HG03139 (cell line): Measurements from ENCODE around the gene PRLHR.
"Not testable (repeated sequence)": the region's sequence is repeated elsewhere in the genome, so short reads cannot be mapped to it uniquely, and the experiment has no call there.

ENCODE experiments used
- ATAC-seq: cut with Tn5 transposase; IDR thresholded peaks from one replicate; pipeline ENCODE4 v1.9.1; 2021; ENCODE audit not compliant: unreplicated experiment

Gene PRLHR

DNA sequence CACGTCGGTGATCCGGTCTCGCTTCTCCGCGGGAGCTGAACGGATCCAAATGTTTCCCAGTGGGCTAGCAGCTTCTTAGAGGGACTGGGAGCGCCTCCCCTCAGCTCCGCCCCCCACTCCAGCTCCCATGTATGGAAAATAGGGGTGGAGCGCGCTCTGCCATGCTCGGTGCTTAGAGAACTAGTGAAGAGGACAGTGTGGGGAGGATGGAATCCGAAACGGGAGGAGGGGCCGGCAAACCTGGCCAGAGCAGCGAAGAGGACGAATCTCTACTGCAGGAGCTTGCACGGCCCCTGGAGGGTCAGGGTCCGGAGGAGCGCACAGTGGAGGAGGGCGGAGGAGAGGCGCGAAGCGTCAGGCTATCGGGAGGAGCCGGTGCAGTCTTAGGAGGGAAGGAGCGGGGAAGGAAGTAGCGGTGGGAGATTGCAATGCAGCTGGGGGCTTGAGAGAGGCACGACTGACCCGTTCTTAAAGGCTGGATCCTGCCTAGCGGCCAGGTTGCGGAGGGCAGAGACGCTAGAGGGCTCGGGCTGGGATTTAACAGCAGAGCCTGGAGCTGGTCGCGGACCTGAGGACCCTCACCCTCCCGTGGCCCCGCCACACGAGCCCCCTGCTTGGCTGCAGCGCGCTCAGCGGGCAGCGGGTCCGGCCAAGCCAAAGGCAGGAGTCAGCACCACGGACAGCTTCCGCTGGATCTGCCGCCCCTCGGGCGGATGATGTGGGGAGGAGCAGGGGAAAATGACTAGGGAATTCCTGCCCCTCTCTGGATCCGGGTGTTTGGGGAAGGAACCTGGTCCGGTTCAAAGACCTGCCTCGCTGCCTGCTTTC, at the start of gene PRLHR:
Gene PRLHR (minus strand): TSS at position 51 of the 828 bp plus-strand sequence. CDS start 404 bp downstream, outside the sequence.
- ATAC-seq, result no peak

DNA sequence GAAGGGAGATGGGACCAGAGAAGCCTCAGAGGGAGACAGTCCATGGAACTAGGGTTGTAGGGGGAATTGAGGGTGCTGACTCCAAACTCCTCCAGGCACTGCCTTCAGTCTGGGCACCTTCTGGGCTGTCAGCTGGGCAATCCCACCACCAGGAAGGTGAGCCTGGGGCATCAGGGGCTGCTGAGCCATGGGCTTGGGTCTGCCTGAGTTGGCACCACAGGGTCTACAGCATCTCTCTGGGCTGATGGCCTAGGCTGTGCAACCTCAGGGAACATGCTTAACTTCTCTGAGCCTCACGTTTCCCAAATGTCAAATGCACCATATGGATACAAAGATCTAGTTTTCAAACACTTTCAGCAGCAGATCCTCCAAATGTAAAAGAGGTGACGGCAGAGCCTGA, 46.8 kb upstream of the PRLHR start:
- ATAC-seq, result no peak

DNA sequence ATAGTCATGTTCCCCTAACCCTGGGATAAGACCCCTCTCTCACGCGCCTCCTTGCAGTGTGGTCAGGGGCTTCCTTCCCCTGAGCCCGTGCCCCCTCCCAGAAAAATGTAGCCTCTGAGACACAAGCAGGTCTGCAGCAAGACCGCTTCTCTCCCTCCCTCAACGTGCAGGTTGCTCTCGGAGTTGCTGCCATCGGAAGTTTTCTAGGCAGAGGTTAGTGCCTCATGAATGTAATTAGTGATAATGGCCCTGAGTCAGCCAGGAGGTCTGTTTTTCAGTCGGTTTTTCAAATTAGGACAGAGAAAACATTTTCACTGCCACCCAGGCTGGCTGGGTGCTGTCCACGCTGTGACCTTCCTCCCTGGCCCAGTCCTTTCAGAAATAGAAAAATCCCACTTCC, 43.2 kb upstream of the PRLHR start:
- no peak for ATAC-seq

DNA sequence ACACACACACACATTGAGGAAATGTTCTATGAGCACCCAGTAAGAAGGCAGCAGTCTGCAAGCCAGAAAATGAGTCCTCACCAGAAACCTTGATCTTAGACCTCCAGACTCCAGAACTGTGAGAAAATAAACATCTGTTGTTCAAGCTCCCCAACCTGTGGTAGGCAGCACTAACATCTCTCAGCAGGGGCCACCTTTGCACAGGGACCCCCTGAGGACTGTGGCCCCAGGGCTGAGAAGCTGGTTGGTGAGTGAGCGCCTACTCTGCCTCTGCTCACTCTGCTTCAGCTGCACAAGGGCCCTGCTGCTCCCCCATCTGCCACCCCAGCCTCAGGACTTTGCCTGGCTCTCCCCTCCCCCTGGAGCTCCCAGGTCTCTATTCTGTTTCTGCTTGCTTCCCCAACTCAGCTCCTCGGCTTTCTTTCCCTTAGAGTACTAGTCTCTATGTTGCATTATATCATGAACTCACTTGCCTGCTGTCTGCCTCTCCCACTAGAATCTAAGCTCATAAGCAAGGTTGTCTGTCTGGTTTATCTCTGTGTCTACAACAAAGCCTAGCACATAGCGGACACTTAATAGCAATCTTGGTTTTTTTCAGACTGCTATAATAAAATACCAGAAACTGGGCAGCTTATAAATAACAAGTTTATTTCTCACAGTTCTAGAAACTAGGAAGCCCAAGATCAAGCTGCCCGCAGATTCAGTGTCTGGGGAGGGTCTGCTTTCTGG, 40.4 kb upstream of the PRLHR start:
- ATAC-seq, result no peak

DNA sequence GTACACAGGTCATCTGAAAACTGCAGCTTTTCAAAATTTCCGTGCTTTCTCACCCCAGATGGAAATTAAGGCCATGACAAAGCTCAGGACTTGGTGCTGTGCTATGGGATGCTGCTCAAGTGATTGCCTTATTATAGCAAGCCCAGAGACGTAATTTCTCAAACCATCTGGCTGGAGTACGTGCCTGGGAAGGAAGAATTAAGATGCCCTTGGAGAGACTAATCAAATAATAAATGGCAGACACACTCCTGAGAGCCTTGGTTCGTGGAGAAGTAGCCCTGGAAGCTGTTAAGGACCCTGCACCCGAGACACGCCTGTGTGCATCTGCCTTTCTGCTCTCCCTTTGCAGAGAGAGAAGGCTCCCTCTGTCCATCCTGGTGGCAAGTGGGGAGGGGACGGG, 38.3 kb upstream of the PRLHR start:
- ATAC-seq, result no peak

DNA sequence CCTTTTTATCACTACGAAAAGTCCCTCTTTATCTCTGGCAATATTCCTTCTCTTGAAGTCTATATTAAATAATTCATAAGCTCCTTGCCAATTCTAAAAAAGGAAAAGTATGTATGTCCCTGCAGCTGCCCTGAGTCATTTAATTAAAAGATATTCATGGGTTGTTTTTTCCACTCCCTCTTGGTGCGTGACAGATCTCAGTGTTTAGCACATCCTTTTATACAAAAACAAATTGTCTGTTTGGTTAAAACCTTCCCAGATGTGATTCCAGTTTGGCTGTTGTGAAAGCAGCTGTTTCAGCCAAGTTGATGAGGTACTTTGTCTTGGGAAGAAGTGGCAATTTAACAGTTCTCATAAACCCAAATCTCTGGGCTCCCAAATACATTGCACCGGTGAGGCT, 33.8 kb upstream of the PRLHR start:
- no peak for ATAC-seq

DNA sequence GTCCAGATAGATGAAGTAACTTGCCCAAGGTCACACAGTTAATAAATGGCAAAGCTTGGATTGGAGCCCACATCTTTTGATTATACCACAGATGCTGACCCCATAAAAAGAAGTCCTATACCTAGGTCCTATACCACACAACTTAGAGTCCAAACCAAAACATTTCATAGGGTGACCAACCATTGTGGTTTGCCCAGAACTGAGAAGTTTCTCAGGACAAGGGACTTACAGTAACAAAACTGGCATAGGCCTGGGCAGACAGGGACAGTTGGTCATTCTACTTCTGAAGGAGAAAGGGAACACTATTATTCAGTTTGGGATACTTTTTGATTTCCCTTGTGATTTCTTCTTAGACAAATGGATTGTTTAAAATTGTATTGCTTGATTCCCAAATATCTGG, 32.9 kb upstream of the PRLHR start:
- no peak for ATAC-seq

DNA sequence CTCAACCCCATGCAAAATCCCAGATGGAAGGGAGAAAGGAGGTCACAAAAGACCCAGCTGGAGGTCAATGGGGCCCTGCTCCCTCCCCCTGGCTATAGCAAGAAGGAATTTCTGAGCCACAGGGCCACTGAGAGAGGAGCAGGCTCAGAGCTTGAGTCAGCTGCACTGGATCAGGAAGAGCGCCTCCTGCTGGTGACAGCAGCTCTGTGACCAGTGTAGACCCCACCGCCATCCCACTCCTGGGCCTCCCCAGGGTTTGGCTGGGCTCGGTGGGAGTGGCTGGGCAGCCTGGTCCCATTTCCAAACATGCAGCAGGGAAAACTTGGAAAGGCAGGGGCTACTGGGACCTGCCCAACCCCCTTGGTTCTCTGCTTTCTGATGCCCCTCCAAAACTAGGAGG, 31.5 kb upstream of the PRLHR start:
- ATAC-seq, result no peak

DNA sequence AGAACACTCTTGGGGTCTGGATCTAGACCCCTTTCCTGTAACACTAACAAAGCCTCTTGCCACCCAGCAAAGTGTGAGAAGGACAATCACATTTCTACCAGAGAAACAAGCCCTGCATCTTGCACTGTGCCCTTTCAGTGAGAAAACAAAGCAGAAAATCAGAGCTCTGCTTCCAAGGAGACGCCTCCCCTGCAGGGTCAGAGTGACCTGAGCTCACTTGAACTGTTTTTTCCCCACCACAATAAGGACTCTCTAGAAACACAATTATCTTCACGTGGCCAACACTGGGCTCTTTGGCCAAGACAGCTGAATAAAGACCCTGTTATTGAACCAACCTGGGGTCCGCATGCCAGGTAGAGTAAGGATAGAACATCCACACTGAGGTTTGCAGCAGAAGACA, 30.1 kb upstream of the PRLHR start:
- ATAC-seq, result no peak

DNA sequence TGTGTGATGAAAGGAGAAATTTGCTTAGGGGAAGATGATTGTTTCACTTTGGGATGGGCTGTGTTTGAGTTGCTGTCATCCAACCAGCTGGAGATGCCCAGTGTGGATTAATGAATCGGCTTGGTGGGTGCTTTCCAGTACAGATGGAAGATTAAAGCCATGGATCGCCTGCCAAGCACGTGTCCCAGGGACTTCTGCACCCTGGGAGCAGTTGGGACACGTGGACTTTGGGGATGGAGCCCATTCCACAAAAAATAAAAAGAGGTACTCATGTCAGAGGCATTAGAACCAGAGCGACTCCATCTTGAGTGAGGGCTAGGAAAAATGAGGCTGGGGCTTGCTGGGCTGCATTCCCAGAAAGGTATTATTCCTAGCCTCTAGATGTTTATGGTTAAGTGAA, 29.3 kb upstream of the PRLHR start:
- ATAC-seq, result no peak

DNA sequence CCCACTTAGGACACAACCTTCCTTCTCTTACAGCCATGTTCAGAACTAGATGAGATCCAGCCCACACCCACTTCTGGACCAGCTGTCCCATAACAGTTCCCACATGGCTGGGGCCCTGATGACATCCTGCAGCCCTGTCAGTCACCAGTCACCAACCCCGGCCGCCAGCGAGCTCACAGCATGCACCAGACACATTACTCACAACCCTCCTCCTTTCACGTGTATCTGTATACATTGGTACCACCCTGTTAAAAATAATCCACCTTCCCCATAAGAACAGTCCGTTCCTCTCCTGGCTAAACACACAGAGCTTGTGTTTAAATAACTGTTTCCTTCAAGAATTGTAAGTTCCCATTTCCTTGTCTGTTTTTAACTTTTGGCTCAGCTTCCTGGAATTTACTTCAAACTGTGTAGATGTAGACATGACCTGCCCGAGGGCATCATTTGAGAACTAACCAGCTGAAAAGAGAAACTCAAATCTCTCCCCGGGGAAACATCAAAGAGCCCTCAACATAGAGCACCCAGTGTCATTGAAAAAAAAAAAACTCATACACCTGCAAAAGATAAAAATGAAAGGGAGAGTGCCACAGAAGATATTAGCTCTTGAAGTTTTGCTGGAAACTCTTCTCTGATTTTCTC, 26.0 kb upstream of the PRLHR start:
- no peak for ATAC-seq

DNA sequence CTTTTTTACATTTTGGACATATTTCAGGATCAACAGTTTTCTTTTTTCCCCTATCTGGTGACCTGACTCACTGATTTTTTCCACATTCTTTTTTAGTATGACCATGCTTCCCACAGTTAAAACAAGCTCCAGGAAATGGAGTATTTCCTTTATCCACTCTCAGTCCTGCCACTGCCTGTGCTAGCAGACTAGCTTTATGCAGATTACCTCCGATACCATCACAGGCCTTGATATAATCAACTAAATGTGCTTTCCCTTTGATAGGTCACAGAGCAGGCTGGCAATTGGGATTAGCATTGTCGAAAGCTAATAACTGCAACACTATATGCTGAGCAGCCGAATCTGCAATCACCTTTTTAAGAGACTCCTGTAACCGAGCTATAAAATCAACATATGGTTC, 18.4 kb upstream of the PRLHR start:
- ATAC-seq, result not testable (repeated sequence)

DNA sequence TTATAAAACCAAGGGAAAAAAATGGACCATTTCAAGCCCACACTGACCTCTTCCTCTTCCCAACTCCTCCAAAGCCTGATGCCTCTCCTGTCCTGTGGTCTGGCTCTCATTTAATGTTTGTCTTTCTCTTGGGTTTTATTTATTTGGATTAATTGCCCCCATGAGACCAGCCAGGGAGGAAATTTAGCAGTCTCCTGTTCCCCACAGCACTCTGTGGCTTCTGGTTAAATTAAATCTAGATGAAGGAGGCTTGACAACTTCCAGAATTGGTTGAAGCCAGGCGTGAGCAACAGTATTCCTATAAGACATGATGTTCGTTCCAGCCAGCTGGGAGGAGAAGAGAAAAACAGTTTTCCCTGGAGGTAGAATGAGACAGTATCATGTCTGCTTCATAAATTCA, 15.1 kb upstream of the PRLHR start:
- no peak for ATAC-seq

DNA sequence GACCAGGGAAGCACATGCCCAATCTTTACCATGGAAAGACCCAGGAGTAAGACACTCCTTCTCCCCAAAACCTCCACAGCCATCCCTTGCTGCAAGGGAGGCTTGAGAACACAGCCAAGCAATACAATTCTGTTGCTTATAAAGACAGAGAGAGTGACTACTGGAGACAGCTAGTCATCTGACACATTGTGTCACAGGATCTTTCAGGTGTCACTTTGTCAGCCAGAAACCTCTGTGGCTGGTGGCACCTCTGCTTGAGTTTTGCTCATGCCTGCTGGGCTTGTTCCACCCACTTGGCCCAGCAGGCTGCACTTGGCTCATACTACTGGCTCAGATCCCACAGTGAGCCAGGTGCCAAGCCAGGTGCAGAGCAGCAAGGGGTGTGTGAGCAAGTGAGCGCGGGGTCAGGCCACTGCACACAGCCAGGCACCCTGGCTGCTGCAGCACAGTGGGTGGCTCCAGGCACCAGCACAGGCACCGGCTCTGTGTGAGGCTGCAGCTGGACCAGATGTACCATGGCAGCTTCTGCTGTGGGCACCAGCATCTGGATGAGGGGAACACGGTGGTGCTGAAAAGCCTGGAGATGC, 12.4 kb upstream of the PRLHR start:
- ATAC-seq, result no peak

DNA sequence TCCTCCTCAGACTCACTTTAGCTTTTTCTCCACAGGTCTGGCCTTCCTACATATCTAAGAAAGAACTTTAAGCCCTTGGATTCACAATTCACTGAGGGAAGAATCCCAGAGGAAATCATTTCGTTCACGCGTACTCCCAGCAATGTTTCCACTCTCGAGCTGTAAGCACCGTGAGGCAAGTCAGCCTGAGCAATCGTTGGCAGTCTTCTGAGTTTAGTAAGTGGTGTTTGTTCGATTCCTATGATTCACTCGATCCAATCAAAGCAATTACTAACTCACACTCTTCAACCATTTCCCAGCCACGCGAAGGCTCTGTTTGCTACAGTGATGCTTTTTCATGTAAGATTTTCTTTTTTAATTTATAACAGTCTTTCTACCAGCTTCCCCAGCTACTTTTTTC, 10.2 kb upstream of the PRLHR start:
- no peak for ATAC-seq

DNA sequence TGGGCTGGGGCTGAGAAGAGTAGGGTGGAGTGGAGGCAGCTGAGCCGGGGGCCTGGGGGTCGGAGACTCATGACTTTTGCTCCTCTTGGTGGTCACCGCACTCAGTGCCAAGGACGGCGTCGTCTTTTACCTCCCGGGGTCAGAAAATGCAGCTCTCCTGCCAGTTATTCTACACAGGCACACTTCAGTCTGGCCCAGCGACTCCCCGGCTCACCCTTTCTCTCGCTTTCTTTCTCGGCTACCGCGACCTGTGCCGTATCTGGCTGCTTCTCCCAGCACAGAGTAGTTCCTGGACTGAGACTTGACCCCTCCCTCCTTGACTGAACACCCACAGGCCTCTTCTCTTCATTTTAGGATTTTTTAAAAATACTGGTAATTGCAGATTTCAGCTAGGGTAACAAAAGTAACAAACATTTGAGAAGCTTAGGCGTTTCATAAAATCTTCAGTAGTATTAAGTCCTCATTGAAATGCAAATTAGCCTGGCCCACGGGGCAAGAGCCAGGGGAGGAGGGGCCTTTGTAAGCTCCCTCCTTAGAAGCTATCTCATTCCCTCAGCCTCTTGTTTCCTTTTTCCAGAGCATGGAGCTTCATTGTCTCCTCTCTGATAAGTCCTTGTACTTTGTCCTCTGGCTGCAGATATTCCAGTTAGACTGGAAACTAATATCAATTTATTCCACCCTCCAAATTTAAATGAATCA, 1.1 kb upstream of the PRLHR start:
- ATAC-seq, result no peak

DNA sequence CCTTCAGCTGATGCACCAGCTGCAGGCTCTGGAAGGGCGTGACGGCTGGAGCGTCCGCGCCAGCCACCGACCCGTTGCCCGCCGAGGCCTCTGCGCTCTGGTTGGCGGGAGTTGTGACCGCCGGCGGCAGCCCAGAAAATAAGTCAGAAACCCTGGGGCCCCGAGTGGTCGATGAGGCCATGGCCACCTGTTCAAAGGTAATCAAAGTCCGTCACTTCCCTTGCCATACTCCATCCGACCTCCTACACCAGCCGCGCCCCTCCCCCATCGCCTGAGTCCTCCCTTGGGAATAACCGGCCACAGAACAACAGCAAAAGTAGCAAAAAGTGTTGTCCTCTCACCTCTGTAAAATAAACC, 406 bp downstream of the PRLHR start:
- ATAC-seq, result no peak

DNA sequence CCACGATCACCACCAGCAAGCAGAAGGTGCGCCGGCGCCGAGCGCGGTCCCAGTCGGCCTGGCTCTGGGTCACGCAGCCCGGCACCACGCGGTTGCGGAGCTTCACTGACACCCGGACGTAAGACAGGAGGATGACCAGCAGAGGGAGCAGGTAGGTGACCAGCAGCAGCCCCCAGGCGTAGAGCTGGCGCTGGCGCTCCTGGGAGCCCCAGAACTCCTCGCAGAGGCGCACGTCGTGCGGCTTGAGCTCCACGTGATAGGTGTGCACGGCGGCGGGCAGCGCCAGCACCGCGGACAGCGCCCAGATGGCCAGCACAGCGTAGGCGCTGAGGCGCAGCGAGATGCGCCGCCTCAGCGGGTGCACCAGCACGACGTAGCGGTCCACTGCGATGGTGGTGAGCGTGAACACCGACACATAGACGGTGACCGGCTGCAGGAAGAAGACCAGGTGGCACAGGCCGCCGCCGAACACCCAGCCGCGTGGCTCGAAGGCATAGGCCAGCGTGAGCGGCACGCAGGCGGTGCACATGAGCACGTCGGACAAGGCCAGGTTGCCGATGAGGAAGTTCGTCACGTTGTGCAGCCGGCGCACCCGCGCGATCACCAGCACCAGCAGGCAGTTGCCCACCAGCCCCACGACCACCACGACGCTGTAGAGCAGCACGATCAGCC, 920 bp downstream of the PRLHR start:
- no peak for ATAC-seq

DNA sequence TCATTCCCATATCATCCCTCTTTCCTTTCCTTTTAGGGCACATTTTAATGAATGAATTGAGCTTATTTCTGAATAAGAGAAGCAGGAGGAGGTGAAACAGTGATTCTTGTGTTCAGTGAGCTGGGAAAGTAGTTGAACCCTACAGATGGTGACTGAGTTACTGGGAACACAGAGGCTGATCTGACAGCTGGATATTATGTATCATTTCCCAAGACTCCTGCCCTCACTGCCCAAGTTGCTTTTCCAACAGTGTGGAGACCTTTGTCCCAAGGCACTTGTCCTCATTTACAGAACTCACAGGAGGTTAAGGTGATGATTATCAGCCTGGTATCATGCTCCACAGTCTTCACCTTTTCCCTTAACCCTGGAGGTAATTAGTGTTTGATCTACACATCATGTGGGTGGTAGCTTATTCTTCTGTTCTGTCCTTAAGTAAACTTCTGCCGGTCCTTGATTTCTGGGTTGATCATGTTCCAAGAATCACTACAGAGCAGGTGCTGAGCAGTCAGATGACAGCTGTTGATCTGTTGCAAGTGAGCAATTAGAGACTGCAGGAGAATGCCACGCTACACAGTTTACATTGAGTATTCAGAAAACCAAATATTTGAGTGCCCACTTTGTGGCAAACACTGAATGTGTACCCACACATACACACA, 2.6 kb downstream of the PRLHR start:
- no peak for ATAC-seq

DNA sequence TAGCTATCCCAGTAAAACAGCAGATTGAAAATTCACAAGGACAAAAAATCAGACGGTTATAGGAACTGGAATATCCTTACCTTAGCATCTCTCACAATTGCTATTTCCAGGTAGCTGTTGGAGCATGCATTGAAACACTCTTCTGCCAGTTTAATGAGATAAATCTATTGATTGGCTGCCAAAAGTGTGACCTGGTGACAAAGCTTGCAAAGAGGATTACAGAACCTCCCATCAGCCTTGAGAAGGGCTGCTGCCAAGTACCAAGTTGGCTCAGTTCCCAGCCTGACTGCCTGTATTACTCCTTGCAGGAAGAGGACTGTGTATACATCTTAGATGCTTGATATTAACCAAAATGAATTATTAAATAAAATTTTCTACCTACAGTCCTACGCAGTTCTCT, 5.1 kb downstream of the PRLHR start:
- no peak for ATAC-seq
